OCI-LY3 (cell line): Measurements from ENCODE around the gene KLHDC4.
A peak's percentile ranks its signal among the peaks of the same experiment; 100 is the strongest.

ENCODE experiments used
- H2AFZ ChIP-seq: fragments of 200-600, 300-600 bp; shearing (Covaris generic); 2 replicates; pipeline ENCODE4 v1.6.0; 2014; ENCODE audit warnings: antibody characterized with exemption, low read depth, low read length
- H3K27ac ChIP-seq: fragments of 200-600, 300-600 bp; sonication (generic); 2 replicates; pipeline ENCODE4 v1.5.1; 2014; ENCODE audit warnings: mild to moderate bottlenecking, low read length, moderate library complexity, mixed read lengths
- H3K27me3 ChIP-seq: fragments of 200-600, 300-600 bp; sonication (generic); 2 replicates; pipeline ENCODE4 v1.6.1; 2014; ENCODE audit warnings: low read depth, low read length, mixed read lengths
- H3K36me3 ChIP-seq: fragments of 200-600, 300-600 bp; sonication (generic); replicated peaks from 2 replicates; pipeline ENCODE3; 2014; ENCODE audit warnings: low read depth, low read length, mixed read lengths
- H3K4me1 ChIP-seq: fragments of 300-600, 200-600 bp; sonication (generic); 2 replicates; pipeline ENCODE4 v1.6.1; 2014; ENCODE audit warnings: low read length, mixed read lengths
- H3K4me2 ChIP-seq: fragments of 200-600, 300-600 bp; sonication (generic); 2 replicates; pipeline ENCODE4 v1.6.1; 2014; ENCODE audit warnings: low read length, mixed read lengths
- H3K4me3 ChIP-seq: fragments of 300-600, 200-600 bp; sonication (generic); 2 replicates; pipeline ENCODE4 v1.5.1; 2014; ENCODE audit warnings: antibody characterized with exemption, mild to moderate bottlenecking, low read length, moderate library complexity
- H3K79me2 ChIP-seq: fragments of 300-600, 200-600 bp; shearing (Covaris generic); 2 replicates; pipeline ENCODE4 v1.6.1; 2014; ENCODE audit warnings: mild to moderate bottlenecking, low read length, mixed read lengths
- H3K9ac ChIP-seq: fragments of 300-600, 200-600 bp; shearing (Covaris generic); 2 replicates; pipeline ENCODE4 v1.6.0; 2014; ENCODE audit warnings: mild to moderate bottlenecking, low read length, moderate library complexity
- H3K9me3 ChIP-seq: fragments of 200-600, 300-600 bp; shearing (Covaris generic); 2 replicates; pipeline ENCODE4 v1.6.1; 2014; ENCODE audit warnings: low read length, mixed read lengths; ENCODE audit not compliant: insufficient read depth
- H4K20me1 ChIP-seq: fragments of 200-600, 300-600 bp; sonication (generic); 2 replicates; pipeline ENCODE4 v1.6.1; 2016; ENCODE audit warnings: low read length, mixed read lengths; ENCODE audit not compliant: insufficient read depth
- EZH2phosphoT487 ChIP-seq: fragments of 200-600 bp; shearing (Covaris generic); IDR thresholded peaks from 2 replicates; pipeline ENCODE4 v1.6.1; 2018; ENCODE audit warnings: antibody characterized with exemption, mixed run types, low read depth
- TF ChIP-seq, protein P1 (sequence below): fragments of 200-600, 300-600 bp; sonication (generic); IDR thresholded peaks from 2 replicates; pipeline ENCODE4 v1.5.1; 2014; ENCODE audit warnings: antibody characterized with exemption, low read length, low read depth

The KLHDC4 gene

GRCh38 chr16:87803385-87803784 is 37.6 kb upstream of the KLHDC4 start:
- H3K9me3 ChIP-seq: peaks cover 7% of the 10 kb centered on the region; the same call in 1 of the 2 replicates
- TF ChIP-seq, protein P1, sequence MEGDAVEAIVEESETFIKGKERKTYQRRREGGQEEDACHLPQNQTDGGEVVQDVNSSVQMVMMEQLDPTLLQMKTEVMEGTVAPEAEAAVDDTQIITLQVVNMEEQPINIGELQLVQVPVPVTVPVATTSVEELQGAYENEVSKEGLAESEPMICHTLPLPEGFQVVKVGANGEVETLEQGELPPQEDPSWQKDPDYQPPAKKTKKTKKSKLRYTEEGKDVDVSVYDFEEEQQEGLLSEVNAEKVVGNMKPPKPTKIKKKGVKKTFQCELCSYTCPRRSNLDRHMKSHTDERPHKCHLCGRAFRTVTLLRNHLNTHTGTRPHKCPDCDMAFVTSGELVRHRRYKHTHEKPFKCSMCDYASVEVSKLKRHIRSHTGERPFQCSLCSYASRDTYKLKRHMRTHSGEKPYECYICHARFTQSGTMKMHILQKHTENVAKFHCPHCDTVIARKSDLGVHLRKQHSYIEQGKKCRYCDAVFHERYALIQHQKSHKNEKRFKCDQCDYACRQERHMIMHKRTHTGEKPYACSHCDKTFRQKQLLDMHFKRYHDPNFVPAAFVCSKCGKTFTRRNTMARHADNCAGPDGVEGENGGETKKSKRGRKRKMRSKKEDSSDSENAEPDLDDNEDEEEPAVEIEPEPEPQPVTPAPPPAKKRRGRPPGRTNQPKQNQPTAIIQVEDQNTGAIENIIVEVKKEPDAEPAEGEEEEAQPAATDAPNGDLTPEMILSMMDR: no peak
- peak overlapping the region; percentile 81 for H3K27ac ChIP-seq

GRCh38 chr16:87802670-87803069 is 36.9 kb upstream of the KLHDC4 start:
- peaks cover 7% of the 10 kb centered on the region; the same call in 1 of the 2 replicates for H3K9me3 ChIP-seq
- peak overlapping the region; percentile 67 for H3K4me2 ChIP-seq
- peak overlapping the region; percentile 81 for H3K27ac ChIP-seq
- H3K36me3 ChIP-seq: peaks cover 9% of the 10 kb centered on the region
- peak overlapping the region; percentile 49; the same call in 1 of the 2 replicates for H3K9ac ChIP-seq
- no peaks in the 10 kb centered on the region for H4K20me1 ChIP-seq
- no peak for TF ChIP-seq EZH2phosphoT487
- TF ChIP-seq, protein P1: no peak
- H3K27me3 ChIP-seq: no peaks in the 10 kb centered on the region
- peaks cover 53% of the 10 kb centered on the region for H3K4me1 ChIP-seq
- no peaks in the 10 kb centered on the region for H3K79me2 ChIP-seq
- peak overlapping the region; percentile 37 for H3K4me3 ChIP-seq
- no peak overlapping the region; the same call in 1 of the 2 replicates for H2AFZ ChIP-seq

More at GRCh38 chr16:87803385-87803784, 37.6 kb upstream of the KLHDC4 start:
- H3K36me3 ChIP-seq: peaks cover 9% of the 10 kb centered on the region
- no peaks in the 10 kb centered on the region for H4K20me1 ChIP-seq
- no peak overlapping the region for H3K4me3 ChIP-seq
- H3K4me1 ChIP-seq: peaks cover 61% of the 10 kb centered on the region
- H3K4me2 ChIP-seq: peak overlapping the region; percentile 67; the same call in 1 of the 2 replicates
- no peak overlapping the region for H2AFZ ChIP-seq
- no peak overlapping the region; the same call in 1 of the 2 replicates for H3K9ac ChIP-seq
- H3K79me2 ChIP-seq: no peaks in the 10 kb centered on the region
- H3K27me3 ChIP-seq: no peaks in the 10 kb centered on the region

- 0 out of 2 replicates have a peak overlapping the region, but pooled peaks have one; percentile 67 for H3K4me2 ChIP-seq
- no peak overlapping the region for H3K27ac ChIP-seq
- peak overlapping the region; percentile 17; the same call in 1 of the 2 replicates for H3K9ac ChIP-seq
- TF ChIP-seq, protein P1: no peak
- no peak for TF ChIP-seq EZH2phosphoT487
- H3K4me1 ChIP-seq: peaks cover 44% of the 10 kb centered on the region
- no peak overlapping the region for H2AFZ ChIP-seq
- H3K27me3 ChIP-seq: no peaks in the 10 kb centered on the region
- H3K79me2 ChIP-seq: no peaks in the 10 kb centered on the region
- peaks cover 9% of the 10 kb centered on the region for H3K36me3 ChIP-seq
- H4K20me1 ChIP-seq: no peaks in the 10 kb centered on the region
- H3K4me3 ChIP-seq: no peak overlapping the region
- H3K9me3 ChIP-seq: peaks cover 7% of the 10 kb centered on the region; the same call in 1 of the 2 replicates
These were observed 36.0 kb upstream of the KLHDC4 start for GRCh38 chr16:87801679-87802259.

GRCh38 chr16:87800497-87800896 is 34.7 kb upstream of the KLHDC4 start:
- H3K79me2 ChIP-seq: no peaks in the 10 kb centered on the region
- H3K9ac ChIP-seq: no peak overlapping the region
- peaks cover 9% of the 10 kb centered on the region for H3K36me3 ChIP-seq
- H4K20me1 ChIP-seq: no peaks in the 10 kb centered on the region
- no peak overlapping the region for H3K27ac ChIP-seq
- no peaks in the 10 kb centered on the region for H3K27me3 ChIP-seq
- peaks cover 7% of the 10 kb centered on the region; the same call in 1 of the 2 replicates for H3K9me3 ChIP-seq
- no peak overlapping the region for H3K4me2 ChIP-seq
- H2AFZ ChIP-seq: no peak overlapping the region
- no peak overlapping the region for H3K4me3 ChIP-seq
- TF ChIP-seq, protein P1: no peak
- no peak for TF ChIP-seq EZH2phosphoT487
- peaks cover 32% of the 10 kb centered on the region for H3K4me1 ChIP-seq
